Measurements from ENCODE around the gene SH3BGRL3.

DNA sequence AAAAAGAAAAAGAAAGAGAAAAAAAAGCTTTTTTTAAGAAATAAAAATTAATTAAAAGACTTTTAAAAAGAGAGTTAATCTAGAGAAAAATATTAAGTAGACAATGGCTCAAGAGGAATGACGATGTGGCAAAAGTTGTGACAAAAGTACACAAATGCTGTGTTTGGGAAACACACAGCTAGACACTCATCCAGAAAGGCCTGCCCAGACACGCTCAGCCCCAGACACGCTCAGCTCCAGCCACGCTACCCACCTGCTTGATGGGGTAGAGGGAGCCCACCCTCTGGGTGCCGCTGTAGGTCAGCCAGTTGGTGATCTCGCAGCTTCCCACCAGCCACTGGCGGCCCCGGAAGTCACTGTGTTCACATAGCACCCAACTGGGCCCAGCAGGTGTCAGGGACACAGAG, 48.1 kb downstream of the SH3BGRL3 start:
- peak; percentile 67 for TF ChIP-seq CTCF (CRISPR knock-in tag; IDR thresholded peaks at IDR 0.05)
- TF ChIP-seq, protein P1, sequence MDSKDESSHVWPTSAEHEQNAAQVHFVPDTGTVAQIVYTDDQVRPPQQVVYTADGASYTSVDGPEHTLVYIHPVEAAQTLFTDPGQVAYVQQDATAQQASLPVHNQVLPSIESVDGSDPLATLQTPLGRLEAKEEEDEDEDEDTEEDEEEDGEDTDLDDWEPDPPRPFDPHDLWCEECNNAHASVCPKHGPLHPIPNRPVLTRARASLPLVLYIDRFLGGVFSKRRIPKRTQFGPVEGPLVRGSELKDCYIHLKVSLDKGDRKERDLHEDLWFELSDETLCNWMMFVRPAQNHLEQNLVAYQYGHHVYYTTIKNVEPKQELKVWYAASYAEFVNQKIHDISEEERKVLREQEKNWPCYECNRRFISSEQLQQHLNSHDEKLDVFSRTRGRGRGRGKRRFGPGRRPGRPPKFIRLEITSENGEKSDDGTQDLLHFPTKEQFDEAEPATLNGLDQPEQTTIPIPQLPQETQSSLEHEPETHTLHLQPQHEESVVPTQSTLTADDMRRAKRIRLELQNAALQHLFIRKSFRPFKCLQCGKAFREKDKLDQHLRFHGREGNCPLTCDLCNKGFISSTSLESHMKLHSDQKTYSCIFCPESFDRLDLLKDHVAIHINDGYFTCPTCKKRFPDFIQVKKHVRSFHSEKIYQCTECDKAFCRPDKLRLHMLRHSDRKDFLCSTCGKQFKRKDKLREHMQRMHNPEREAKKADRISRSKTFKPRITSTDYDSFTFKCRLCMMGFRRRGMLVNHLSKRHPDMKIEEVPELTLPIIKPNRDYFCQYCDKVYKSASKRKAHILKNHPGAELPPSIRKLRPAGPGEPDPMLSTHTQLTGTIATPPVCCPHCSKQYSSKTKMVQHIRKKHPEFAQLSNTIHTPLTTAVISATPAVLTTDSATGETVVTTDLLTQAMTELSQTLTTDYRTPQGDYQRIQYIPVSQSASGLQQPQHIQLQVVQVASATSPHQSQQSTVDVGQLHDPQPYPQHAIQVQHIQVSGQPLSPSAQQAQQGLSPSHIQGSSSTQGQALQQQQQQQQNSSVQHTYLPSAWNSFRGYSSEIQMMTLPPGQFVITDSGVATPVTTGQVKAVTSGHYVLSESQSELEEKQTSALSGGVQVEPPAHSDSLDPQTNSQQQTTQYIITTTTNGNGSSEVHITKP (CRISPR knock-in tag; IDR thresholded peaks at IDR 0.05; ENCODE audit: low read depth), result no peak
- no peak for TF ChIP-seq NR2C2 (CRISPR knock-in tag; IDR thresholded peaks at IDR 0.05; ENCODE audit: borderline replicate concordance)
- TF ChIP-seq, protein P2, sequence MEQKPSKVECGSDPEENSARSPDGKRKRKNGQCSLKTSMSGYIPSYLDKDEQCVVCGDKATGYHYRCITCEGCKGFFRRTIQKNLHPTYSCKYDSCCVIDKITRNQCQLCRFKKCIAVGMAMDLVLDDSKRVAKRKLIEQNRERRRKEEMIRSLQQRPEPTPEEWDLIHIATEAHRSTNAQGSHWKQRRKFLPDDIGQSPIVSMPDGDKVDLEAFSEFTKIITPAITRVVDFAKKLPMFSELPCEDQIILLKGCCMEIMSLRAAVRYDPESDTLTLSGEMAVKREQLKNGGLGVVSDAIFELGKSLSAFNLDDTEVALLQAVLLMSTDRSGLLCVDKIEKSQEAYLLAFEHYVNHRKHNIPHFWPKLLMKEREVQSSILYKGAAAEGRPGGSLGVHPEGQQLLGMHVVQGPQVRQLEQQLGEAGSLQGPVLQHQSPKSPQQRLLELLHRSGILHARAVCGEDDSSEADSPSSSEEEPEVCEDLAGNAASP (CRISPR knock-in tag; IDR thresholded peaks at IDR 0.05; ENCODE audit: borderline replicate concordance), result no peak
- TF ChIP-seq MAF1 (CRISPR knock-in tag; IDR thresholded peaks at IDR 0.05; ENCODE audit: borderline replicate concordance), result no peak
- no peak for TF ChIP-seq ZBTB49 (CRISPR knock-in tag; IDR thresholded peaks at IDR 0.05; ENCODE audit: borderline replicate concordance)
- TF ChIP-seq, protein P3, sequence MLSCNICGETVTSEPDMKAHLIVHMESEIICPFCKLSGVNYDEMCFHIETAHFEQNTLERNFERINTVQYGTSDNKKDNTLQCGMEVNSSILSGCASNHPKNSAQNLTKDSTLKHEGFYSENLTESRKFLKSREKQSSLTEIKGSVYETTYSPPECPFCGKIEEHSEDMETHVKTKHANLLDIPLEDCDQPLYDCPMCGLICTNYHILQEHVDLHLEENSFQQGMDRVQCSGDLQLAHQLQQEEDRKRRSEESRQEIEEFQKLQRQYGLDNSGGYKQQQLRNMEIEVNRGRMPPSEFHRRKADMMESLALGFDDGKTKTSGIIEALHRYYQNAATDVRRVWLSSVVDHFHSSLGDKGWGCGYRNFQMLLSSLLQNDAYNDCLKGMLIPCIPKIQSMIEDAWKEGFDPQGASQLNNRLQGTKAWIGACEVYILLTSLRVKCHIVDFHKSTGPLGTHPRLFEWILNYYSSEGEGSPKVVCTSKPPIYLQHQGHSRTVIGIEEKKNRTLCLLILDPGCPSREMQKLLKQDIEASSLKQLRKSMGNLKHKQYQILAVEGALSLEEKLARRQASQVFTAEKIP (CRISPR knock-in tag; IDR thresholded peaks at IDR 0.05; ENCODE audit: borderline replicate concordance), result no peak
- no peak for TF ChIP-seq NR2F6 (IDR thresholded peaks at IDR 0.05)
- no peak for TF ChIP-seq NR2F6 (CRISPR knock-in tag; IDR thresholded peaks at IDR 0.05)
